Keratinocyte (primary cell): ENCODE results near the gene TMUB2.

Experiments
- EZH2 ChIP-seq: IDR thresholded peaks from one replicate; pipeline ENCODE4 v1.6.1; 2012; ENCODE audit warnings: inconsistent platforms, mild to moderate bottlenecking, low read length, moderate library complexity
- TF ChIP-seq, protein P1 (sequence below), 3 experiments: IDR thresholded peaks in 1 of 3; conservative IDR thresholded peaks in 1 of 3; optimal IDR thresholded peaks in 1 of 3; 2 replicates in 2 of 3; 3 replicates in 1 of 3; pipeline versions ENCODE3 to v1.5.1; 2011; ENCODE audit warnings: low read length in 3 of 3, mild to moderate bottlenecking in 3 of 3, moderate library complexity in 2 of 3, control low read depth in 1 of 3, inconsistent platforms in 1 of 3; ENCODE audit not compliant: insufficient read depth in 2 of 3; ENCODE audit errors: extremely low read depth in 1 of 3

DNA sequence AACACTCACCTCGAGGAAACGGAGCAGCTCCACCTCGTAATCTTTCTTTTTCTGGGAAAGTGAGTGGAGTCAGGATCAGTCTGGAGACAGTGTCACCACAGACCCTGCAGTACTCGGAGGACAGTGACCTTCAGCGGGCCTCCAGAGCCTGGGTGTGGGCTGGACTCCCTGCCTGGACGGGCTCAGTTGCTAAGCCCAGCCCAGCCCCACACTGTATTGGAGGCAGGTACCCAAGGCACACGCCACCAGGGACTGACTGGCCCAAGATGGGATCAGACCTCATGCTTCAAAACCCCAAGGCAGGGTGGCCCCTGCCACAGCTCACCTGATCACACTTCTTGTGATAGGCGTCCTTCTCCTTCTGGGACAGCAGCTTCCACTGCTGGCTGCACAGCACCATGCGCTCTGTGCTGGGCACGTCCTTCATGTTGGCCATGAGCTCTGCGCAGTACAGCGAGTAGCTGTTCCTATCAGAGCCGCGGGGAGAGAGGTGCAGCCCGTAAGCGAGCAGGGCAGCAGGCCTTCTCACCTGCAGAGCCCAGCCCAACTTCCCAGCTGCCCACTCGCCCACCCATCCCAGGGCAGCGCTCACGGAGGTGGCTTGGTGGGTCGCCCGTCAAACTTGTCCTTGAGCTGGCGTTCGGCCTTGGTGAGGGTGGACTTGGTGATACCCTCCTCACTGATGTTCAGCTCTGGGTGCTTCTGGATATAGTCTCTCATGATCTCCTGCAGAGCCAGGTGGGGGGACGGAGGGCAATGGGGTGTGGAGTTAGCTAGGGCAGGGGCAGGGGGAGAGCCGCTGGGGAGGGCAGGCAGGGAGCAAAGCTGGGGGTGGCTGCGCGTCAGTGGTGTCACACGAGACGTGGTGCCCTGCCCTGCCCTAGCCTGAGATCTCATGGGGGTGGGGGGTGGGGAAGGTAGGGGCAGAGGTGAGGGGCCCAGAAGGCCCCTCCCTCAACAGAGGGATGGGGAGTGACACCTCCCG, 24.8 kb downstream of the TMUB2 start:
- TF ChIP-seq, protein P1, sequence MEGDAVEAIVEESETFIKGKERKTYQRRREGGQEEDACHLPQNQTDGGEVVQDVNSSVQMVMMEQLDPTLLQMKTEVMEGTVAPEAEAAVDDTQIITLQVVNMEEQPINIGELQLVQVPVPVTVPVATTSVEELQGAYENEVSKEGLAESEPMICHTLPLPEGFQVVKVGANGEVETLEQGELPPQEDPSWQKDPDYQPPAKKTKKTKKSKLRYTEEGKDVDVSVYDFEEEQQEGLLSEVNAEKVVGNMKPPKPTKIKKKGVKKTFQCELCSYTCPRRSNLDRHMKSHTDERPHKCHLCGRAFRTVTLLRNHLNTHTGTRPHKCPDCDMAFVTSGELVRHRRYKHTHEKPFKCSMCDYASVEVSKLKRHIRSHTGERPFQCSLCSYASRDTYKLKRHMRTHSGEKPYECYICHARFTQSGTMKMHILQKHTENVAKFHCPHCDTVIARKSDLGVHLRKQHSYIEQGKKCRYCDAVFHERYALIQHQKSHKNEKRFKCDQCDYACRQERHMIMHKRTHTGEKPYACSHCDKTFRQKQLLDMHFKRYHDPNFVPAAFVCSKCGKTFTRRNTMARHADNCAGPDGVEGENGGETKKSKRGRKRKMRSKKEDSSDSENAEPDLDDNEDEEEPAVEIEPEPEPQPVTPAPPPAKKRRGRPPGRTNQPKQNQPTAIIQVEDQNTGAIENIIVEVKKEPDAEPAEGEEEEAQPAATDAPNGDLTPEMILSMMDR (optimal IDR thresholded peaks at IDR 0.05 in 1 of 3, IDR thresholded peaks at IDR 0.05 in 1 of 3, conservative IDR thresholded peaks at IDR 0.05 in 1 of 3; ENCODE audit: extremely low read depth in 1 of 3, insufficient read depth in 2 of 3, low read length in 3 of 3) = no peak
- TF ChIP-seq EZH2 = no peak
